ENCODE results near the gene UNK. TPM values are rescaled to one million over a fixed set of nuclear protein-coding genes. Genes with fewer than 3 reads are reported as not detected.

UNK gene
- total and polyA plus RNA-seq, 2 donors (not counting 3 experiments of a cell fraction or from before 2014, with no cell fraction given) = 18.0 to 23.2 TPM

GRCh38 chr17:75753514-75754377, 30.9 kb upstream of the UNK start:
- dilution Hi-C loops (cut with MboI; ENCODE audit: extremely low pct_ligation_motif_present, low sequenced_read_pairs) = no loop called here
- CTCF ChIA-PET = interaction anchor here (0.6 to 2.6 kb wide), 32 partner anchors 11 to 251 kb away, joined by 3 to 45 read pairs (median 5); partner anchors contain the start of genes GALK1, MRPL38, SMIM5 and TRIM65
- no peaks in the 10 kb centered on the region for H3K9me1 ChIP-seq (replicated peaks; ENCODE audit: control insufficient read depth, extremely low read depth, insufficient read depth, low read length)
- H4K20me1 ChIP-seq (replicated peaks; ENCODE audit: control insufficient read depth, extremely low read depth, insufficient read depth, low read length) = no peaks in the 10 kb centered on the region
- no peak overlapping the region for H3K4me2 ChIP-seq (ENCODE audit: insufficient read depth, low read length)
- DNase-seq (ENCODE audit: low read depth, low spot score) = no peak
- H3K36me3 ChIP-seq (ENCODE audit: control insufficient read depth in 2 of 2, extremely low read depth in 1 of 2, insufficient read depth in 2 of 2, low read length in 2 of 2) = peaks cover 0 to 2% of the 10 kb centered on the region in 2 experiments
- BruUV-seq (replicated peaks) = no TSS peak
- H3K79me2 ChIP-seq (ENCODE audit: control insufficient read depth, insufficient read depth, low read length) = no peaks in the 10 kb centered on the region
- H2AFZ ChIP-seq (ENCODE audit: low read depth, low read length) = no peak overlapping the region
- H3K9me3 ChIP-seq (replicated peaks; ENCODE audit: control insufficient read depth, insufficient read depth, low read length) = no peaks in the 10 kb centered on the region
- H3K4me3 ChIP-seq (replicated peaks in 1 of 3; ENCODE audit: insufficient read depth in 1 of 3, low read depth in 1 of 3, low read length in 3 of 3) = no peak overlapping the region
- intact Hi-C loops (cut with micrococcal nuclease) = no loop called here
- H3K4me1 ChIP-seq (ENCODE audit: control insufficient read depth, extremely low read depth, insufficient read depth, low read length) = no peaks in the 10 kb centered on the region
- no peak for FAIRE-seq
- POLR2A ChIA-PET = no interaction called here
- TF ChIP-seq, protein P1, sequence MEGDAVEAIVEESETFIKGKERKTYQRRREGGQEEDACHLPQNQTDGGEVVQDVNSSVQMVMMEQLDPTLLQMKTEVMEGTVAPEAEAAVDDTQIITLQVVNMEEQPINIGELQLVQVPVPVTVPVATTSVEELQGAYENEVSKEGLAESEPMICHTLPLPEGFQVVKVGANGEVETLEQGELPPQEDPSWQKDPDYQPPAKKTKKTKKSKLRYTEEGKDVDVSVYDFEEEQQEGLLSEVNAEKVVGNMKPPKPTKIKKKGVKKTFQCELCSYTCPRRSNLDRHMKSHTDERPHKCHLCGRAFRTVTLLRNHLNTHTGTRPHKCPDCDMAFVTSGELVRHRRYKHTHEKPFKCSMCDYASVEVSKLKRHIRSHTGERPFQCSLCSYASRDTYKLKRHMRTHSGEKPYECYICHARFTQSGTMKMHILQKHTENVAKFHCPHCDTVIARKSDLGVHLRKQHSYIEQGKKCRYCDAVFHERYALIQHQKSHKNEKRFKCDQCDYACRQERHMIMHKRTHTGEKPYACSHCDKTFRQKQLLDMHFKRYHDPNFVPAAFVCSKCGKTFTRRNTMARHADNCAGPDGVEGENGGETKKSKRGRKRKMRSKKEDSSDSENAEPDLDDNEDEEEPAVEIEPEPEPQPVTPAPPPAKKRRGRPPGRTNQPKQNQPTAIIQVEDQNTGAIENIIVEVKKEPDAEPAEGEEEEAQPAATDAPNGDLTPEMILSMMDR (IDR thresholded peaks at IDR 0.05; ENCODE audit: extremely low read depth in 1 of 2, insufficient read depth in 1 of 2, low read depth in 1 of 2, low read length in 2 of 2) = peak; percentile 34 to 36
- TF ChIP-seq MAX (IDR thresholded peaks at IDR 0.05; ENCODE audit: insufficient read depth, insufficient read length) = no peak
- no peak for TF ChIP-seq POLR2A (IDR thresholded peaks at IDR 0.05; ENCODE audit: low read depth, low read length)
- H3K9ac ChIP-seq (replicated peaks; ENCODE audit: extremely low read depth, insufficient read depth, low read length) = no peak overlapping the region
- no peaks in the 10 kb centered on the region for H3K27me3 ChIP-seq (ENCODE audit: control insufficient read depth in 2 of 2, insufficient read depth in 2 of 2, low read length in 2 of 2)
- H3K27ac ChIP-seq (ENCODE audit: insufficient read depth, low read depth, low read length) = no peak overlapping the region
